ENCODE data around the gene TRIM65.

The TRIM65 gene

DNA sequence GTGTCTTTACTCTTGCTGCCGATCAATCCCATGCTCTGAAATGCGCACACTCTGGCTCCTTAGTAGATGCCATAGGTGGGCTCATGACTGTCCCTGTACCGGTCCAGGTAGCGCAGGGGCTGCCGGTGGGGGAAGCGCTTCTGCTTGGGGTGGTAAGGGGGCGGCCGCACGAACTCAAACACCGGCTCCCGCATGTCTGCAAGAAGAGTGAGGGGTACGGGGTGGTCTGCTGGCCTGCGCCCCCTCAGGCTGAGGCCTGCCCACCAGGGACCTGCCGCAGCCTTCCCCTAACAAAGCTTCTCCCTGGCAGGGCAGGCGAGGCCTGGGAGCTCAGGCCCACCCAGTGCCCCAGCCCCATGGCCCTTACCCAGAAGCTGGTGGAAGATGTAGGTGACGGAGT, 2.0 kb upstream of the TRIM65 start:
- Histone ChIP-seq H2BK120ac (ENCODE audit: low read depth, low read length) (no peak overlapping the region), H3K18ac (ENCODE audit: low read length) (no peak overlapping the region), H4K8ac (ENCODE audit: low read depth, low read length) (no peak overlapping the region), H3K27me3 (ENCODE audit: insufficient read depth, low read length, poor library complexity) (no peaks in the 10 kb centered on the region), H3K4me3 (ENCODE audit: low read length) (no peak overlapping the region), H3K27ac (ENCODE audit: low read depth, low read length) (no peak overlapping the region), H3K56ac (ENCODE audit: low read length) (no peak overlapping the region), H2AK5ac (ENCODE audit: low read length) (no peak overlapping the region), H3K4me2 (ENCODE audit: low read length) (no peak overlapping the region), H4K5ac (ENCODE audit: low read length) (no peak overlapping the region), H3K4ac (ENCODE audit: low read depth, low read length) (no peak overlapping the region), H3K36me3 (ENCODE audit: control insufficient read depth, insufficient read depth, low read length) (peaks cover 12% of the 10 kb centered on the region), H3K23ac (ENCODE audit: low read length) (no peak overlapping the region), H3K79me1 (ENCODE audit: low read length) (peaks cover 10% of the 10 kb centered on the region), H3K4me1 (ENCODE audit: control insufficient read depth, low read depth, low read length) (peaks cover 5% of the 10 kb centered on the region), H3K9ac (ENCODE audit: low read length) (no peak overlapping the region), H2BK5ac (ENCODE audit: low read length) (no peak overlapping the region), H3K79me2 (ENCODE audit: control insufficient read depth, insufficient read depth, low read length) (peaks cover 16% of the 10 kb centered on the region), H2BK15ac (replicated peaks; ENCODE audit: low read depth) (no peak overlapping the region)
- no CpG with 5 or more reads among the region's 16 CpGs for WGBS (ENCODE audit: extremely low coverage, insufficient coverage, low lambda C conversion rate)
- DNase-seq, result no peak

- H3K18ac ChIP-seq (ENCODE audit: low read length), result no peak overlapping the region
- H3K79me1 ChIP-seq (ENCODE audit: low read length), result peaks cover 14% of the 10 kb centered on the region
- H3K4me2 ChIP-seq (ENCODE audit: low read length), result no peak overlapping the region
- H4K8ac ChIP-seq (ENCODE audit: low read depth, low read length), result no peak overlapping the region
- H3K4me1 ChIP-seq (ENCODE audit: control insufficient read depth, low read depth, low read length), result peaks cover 5% of the 10 kb centered on the region
- no peak for DNase-seq
- H2BK5ac ChIP-seq (ENCODE audit: low read length), result no peak overlapping the region
- H3K9ac ChIP-seq (ENCODE audit: low read length), result no peak overlapping the region
- H3K4me3 ChIP-seq (ENCODE audit: low read length), result no peak overlapping the region
- no peak overlapping the region for H3K23ac ChIP-seq (ENCODE audit: low read length)
- no peak overlapping the region for H3K27ac ChIP-seq (ENCODE audit: low read depth, low read length)
- H3K27me3 ChIP-seq (ENCODE audit: insufficient read depth, low read length, poor library complexity), result no peaks in the 10 kb centered on the region
- peaks cover 12% of the 10 kb centered on the region for H3K36me3 ChIP-seq (ENCODE audit: control insufficient read depth, insufficient read depth, low read length)
- H4K5ac ChIP-seq (ENCODE audit: low read length), result no peak overlapping the region
- H3K56ac ChIP-seq (ENCODE audit: low read length), result peak overlapping the region; percentile 12
- no peak overlapping the region for H2BK120ac ChIP-seq (ENCODE audit: low read depth, low read length)
- H3K79me2 ChIP-seq (ENCODE audit: control insufficient read depth, insufficient read depth, low read length), result peaks cover 18% of the 10 kb centered on the region
- no peak overlapping the region for H2AK5ac ChIP-seq (ENCODE audit: low read length)
- H3K4ac ChIP-seq (ENCODE audit: low read depth, low read length), result no peak overlapping the region
- WGBS (ENCODE audit: extremely low coverage, insufficient coverage, low lambda C conversion rate), result no CpG with 5 or more reads among the region's 8 CpGs
- no peak overlapping the region for H2BK15ac ChIP-seq (replicated peaks; ENCODE audit: low read depth)
Measured at GRCh38 chr17:75898065-75898464, 1.3 kb upstream of the TRIM65 start.

DNA sequence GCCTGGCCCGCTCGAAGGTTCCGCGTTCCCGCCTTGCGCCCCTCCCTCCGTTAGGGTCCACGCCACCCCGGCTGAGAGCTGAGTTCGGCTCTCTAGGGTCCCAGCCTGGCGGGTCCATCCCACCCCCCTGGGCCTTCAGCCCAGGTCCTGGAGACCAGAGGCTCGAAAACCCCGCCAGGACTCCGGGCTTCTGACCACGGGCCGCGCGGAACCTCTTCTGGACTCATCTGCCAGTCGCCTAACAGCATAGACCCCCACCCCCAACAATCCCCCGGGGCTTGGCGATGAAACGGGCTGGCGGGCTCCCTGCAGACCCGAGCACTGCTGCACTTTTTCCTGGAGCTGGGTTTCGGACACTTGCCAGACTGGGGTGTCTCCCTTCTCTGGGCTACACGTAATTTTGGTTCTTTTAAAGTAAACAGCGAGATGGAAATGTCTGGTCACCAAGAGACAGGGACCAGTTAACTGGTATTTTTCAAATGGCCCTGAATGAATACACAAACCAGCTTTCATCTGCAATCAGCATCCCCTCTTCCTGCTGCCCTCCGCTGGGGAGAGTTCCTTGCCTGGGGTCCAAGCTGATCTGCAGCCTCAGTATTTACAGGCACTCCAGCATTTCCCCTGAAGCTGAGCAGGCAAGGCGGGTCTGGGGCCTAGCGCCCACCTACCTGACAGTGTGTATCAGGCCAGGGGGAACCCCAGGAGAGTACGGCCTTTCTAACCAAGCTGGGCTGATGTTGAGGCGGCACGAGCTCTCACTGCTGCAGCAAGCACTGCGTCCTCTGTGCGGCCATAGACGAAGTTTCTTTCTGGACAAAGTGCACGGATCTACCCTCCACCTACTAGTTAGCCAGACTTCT, 639 bp upstream of the TRIM65 start:
- Histone ChIP-seq H4K8ac (ENCODE audit: low read depth, low read length) (no peak overlapping the region), H3K9ac (ENCODE audit: low read length) (peak overlapping the region; percentile 78), H2BK15ac (replicated peaks; ENCODE audit: low read depth) (no peak overlapping the region), H3K79me1 (ENCODE audit: low read length) (peaks cover 14% of the 10 kb centered on the region), H3K4me2 (ENCODE audit: low read length) (peak overlapping the region; percentile 67), H3K27me3 (ENCODE audit: insufficient read depth, low read length, poor library complexity) (no peaks in the 10 kb centered on the region), H3K18ac (ENCODE audit: low read length) (peak overlapping the region; percentile 66), H3K27ac (ENCODE audit: low read depth, low read length) (peak overlapping the region; percentile 45), H3K79me2 (ENCODE audit: control insufficient read depth, insufficient read depth, low read length) (peaks cover 18% of the 10 kb centered on the region), H2AK5ac (ENCODE audit: low read length) (no peak overlapping the region), H3K36me3 (ENCODE audit: control insufficient read depth, insufficient read depth, low read length) (peaks cover 12% of the 10 kb centered on the region), H2BK5ac (ENCODE audit: low read length) (no peak overlapping the region), H3K56ac (ENCODE audit: low read length) (peak overlapping the region; percentile 91), H4K5ac (ENCODE audit: low read length) (no peak overlapping the region), H3K23ac (ENCODE audit: low read length) (no peak overlapping the region), H3K4me3 (ENCODE audit: low read length) (no peak overlapping the region), H2BK120ac (ENCODE audit: low read depth, low read length) (no peak overlapping the region), H3K4me1 (ENCODE audit: control insufficient read depth, low read depth, low read length) (peaks cover 5% of the 10 kb centered on the region), H3K4ac (ENCODE audit: low read depth, low read length) (peak overlapping the region; percentile 60)
- DNase-seq, result peak; percentile 58
- WGBS (ENCODE audit: extremely low coverage, insufficient coverage, low lambda C conversion rate), result no CpG with 5 or more reads among the region's 37 CpGs

- H2BK120ac ChIP-seq (ENCODE audit: low read depth, low read length), result no peak overlapping the region
- peaks cover 18% of the 10 kb centered on the region for H3K79me2 ChIP-seq (ENCODE audit: control insufficient read depth, insufficient read depth, low read length)
- H3K36me3 ChIP-seq (ENCODE audit: control insufficient read depth, insufficient read depth, low read length), result peaks cover 8% of the 10 kb centered on the region
- H3K4me1 ChIP-seq (ENCODE audit: control insufficient read depth, low read depth, low read length), result peaks cover 5% of the 10 kb centered on the region
- H4K8ac ChIP-seq (ENCODE audit: low read depth, low read length), result no peak overlapping the region
- H3K27ac ChIP-seq (ENCODE audit: low read depth, low read length), result no peak overlapping the region
- H3K79me1 ChIP-seq (ENCODE audit: low read length), result peaks cover 14% of the 10 kb centered on the region
- H3K18ac ChIP-seq (ENCODE audit: low read length), result peak overlapping the region; percentile 39
- no peak overlapping the region for H3K4ac ChIP-seq (ENCODE audit: low read depth, low read length)
- H3K56ac ChIP-seq (ENCODE audit: low read length), result peak overlapping the region; percentile 86
- no peak overlapping the region for H4K5ac ChIP-seq (ENCODE audit: low read length)
- H3K4me2 ChIP-seq (ENCODE audit: low read length), result peak overlapping the region; percentile 89
- H3K27me3 ChIP-seq (ENCODE audit: insufficient read depth, low read length, poor library complexity), result no peaks in the 10 kb centered on the region
- DNase-seq, result peak; percentile 85
- no CpG with 5 or more reads among the region's 28 CpGs for WGBS (ENCODE audit: extremely low coverage, insufficient coverage, low lambda C conversion rate)
- H3K23ac ChIP-seq (ENCODE audit: low read length), result no peak overlapping the region
- H2BK5ac ChIP-seq (ENCODE audit: low read length), result no peak overlapping the region
- H3K9ac ChIP-seq (ENCODE audit: low read length), result peak overlapping the region; percentile 76
- H2BK15ac ChIP-seq (replicated peaks; ENCODE audit: low read depth), result no peak overlapping the region
- H3K4me3 ChIP-seq (ENCODE audit: low read length), result peak overlapping the region; percentile 51
- peak overlapping the region; percentile 83 for H2AK5ac ChIP-seq (ENCODE audit: low read length)
Measured at GRCh38 chr17:75895370-75896155, 1.2 kb downstream of the TRIM65 start.

- Histone ChIP-seq H3K4me1 (ENCODE audit: control insufficient read depth, low read depth, low read length) (peaks cover 5% of the 10 kb centered on the region), H3K4me2 (ENCODE audit: low read length) (no peak overlapping the region), H3K4me3 (ENCODE audit: low read length) (no peak overlapping the region), H2BK120ac (ENCODE audit: low read depth, low read length) (no peak overlapping the region), H4K5ac (ENCODE audit: low read length) (no peak overlapping the region), H3K18ac (ENCODE audit: low read length) (no peak overlapping the region), H3K27me3 (ENCODE audit: insufficient read depth, low read length, poor library complexity) (no peaks in the 10 kb centered on the region), H3K9ac (ENCODE audit: low read length) (peak overlapping the region; percentile 4), H2BK5ac (ENCODE audit: low read length) (no peak overlapping the region), H3K79me2 (ENCODE audit: control insufficient read depth, insufficient read depth, low read length) (peaks cover 18% of the 10 kb centered on the region), H3K56ac (ENCODE audit: low read length) (peak overlapping the region; percentile 52), H3K4ac (ENCODE audit: low read depth, low read length) (no peak overlapping the region), H3K79me1 (ENCODE audit: low read length) (peaks cover 14% of the 10 kb centered on the region), H3K36me3 (ENCODE audit: control insufficient read depth, insufficient read depth, low read length) (peaks cover 3% of the 10 kb centered on the region), H3K27ac (ENCODE audit: low read depth, low read length) (no peak overlapping the region), H3K23ac (ENCODE audit: low read length) (no peak overlapping the region), H2AK5ac (ENCODE audit: low read length) (no peak overlapping the region), H4K8ac (ENCODE audit: low read depth, low read length) (no peak overlapping the region), H2BK15ac (replicated peaks; ENCODE audit: low read depth) (no peak overlapping the region)
- WGBS (ENCODE audit: extremely low coverage, insufficient coverage, low lambda C conversion rate), result no CpG with 5 or more reads among the region's 22 CpGs
- peak; percentile 51 for DNase-seq
Measured at GRCh38 chr17:75894049-75894733, 2.6 kb downstream of the TRIM65 start.
